GM18499 (cell line): ENCODE data around the gene TRABD.

ENCODE experiments used
- ATAC-seq: cut with Tn5 transposase; IDR thresholded peaks from one replicate; pipeline ENCODE4 v1.9.1; 2021; ENCODE audit warnings: moderate number of reproducible peaks; ENCODE audit not compliant: insufficient read depth, unreplicated experiment

Gene TRABD

DNA sequence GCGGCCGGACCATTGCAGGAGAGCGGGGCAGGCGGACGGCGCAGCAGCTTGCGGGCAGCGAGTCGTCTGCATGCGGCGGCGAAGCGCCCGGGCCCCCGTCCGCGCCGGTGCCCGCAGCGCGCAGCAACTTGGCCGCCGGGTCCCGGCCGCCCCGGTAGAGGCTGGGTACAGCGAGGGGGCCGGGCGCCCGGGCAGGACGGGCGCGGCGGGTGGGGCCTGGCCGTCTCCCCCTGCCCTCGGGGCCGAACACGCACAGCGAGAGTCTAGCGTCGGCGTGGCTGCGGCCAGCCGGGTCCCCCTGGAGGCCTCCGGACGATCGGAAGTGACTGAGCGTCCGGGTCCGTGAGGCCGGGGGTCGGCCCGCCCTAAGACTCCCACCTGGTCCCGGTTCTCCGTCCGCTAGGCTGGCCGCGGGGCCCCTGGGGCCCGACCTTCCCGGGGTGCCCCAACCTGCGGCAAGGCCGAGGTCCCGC lies 775 bp upstream of the TRABD start:
- no peak for ATAC-seq

DNA sequence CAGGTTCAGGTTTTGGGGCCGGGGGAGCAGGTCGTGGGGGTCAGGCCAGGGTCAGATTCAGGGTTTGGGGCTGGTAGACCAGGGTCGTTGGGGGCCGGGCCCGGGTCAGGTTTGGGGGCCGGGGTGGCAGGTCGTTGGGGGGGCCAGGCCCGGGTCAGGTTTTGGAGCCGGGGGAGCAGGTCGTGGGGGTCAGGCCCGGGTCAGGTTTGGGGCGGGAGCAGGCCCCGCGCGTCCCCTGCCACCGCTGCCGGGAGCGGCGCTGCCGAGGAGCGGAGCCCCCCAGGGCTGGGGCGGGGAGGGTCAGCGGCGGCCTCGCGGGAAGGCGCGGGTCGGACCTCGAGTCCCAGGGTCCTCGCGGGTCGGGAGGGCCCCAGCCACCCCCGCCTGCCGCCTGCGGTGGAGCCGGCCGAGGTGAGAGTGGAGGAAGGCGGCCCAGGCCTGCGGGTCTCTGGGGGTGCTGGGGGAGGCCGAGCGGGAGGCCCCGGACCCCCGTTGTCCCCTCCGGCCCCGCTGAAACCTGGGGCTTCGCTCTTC lies 535 bp downstream of the TRABD start:
- no peak for ATAC-seq

DNA sequence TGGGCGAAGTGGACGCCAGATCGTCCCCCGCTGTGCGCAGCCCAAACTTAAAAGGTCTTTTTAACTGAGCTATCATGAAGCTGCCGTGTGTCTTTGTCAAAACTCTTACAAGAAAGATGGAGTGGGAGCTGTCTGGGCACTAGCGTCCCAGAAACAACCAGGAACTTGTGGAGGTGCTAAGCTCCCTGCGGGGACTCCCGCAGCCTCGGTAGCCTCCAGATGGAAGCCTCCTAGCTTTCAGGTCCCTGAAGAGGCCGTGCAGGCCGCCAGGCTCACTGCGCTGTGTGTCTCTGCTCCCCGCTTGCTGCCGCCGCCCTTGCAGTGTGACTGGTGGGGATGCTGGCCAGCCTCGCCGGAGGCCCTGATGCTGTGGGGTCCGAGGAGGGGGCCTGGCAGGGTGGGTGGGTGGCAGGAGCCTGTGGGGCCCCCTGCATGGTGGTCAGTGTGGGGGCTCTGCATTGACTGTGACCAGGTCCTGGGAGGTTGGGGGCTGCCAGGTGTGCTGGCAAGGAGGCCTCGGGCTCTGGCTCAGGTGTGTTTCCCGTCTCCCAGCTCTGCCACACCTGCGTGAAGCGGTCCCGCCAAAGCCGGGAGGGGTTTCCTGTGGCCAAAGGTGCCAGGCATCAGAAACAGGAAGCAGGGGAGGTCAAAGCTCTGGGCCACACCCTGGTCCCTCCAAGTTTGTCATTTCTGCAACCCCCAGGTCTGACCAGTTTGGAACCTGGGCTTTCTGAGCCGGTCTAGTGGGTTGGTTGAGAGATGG lies 1.2 kb downstream of the TRABD start:
- ATAC-seq = no peak

DNA sequence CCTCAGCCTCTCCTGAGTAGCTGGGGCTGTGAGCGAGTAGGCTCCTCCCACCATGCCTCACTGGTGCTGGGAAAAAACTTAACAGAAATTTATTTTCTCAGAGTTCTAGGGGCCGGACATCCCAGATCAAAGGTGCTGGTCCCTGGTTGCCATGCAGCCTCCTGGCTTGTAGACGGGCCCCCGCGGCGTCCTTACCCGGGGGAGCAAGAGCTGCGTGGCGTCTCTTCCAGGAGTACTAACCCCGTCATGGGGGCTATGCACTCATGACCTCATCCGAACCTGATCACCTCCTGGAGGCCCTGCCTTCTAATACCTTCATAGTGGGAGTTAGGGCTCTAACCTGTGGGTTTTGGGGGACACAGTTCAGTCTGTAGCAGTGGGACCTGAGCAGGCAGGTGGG lies 2.6 kb downstream of the TRABD start:
- ATAC-seq = no peak

DNA sequence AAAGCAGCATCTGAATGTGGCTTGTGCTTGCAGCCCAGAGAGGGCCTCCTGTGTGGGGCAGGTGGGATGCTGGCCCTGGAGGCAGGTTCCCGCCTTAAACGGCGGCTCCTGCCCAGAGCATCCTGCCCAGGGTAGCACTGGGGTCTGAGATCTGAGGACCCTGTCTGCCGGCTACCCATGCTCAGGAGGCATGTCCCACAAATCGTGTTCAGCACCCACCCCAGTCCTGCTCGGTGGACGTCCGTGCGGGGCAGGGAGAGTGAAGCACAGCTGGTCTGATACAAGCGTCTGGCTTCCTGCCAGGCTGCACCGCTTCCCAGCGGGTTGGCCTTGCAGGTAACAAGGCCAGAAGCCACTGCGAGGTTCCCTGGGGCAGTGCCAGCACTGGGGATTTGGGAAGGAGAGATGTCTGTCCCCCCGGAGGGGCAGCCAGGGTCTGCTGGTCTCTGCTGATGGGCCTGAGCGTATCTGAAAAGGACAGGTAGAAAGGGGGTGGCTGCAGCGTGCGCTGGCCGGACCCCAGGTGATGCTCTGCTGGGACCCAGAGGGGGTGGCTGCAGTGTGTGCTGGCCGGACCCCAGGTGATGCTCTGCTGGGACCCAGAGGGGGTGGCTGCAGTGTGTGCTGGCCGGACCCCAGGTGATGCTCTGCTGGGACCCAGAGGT lies 3.6 kb downstream of the TRABD start:
- no peak for ATAC-seq

DNA sequence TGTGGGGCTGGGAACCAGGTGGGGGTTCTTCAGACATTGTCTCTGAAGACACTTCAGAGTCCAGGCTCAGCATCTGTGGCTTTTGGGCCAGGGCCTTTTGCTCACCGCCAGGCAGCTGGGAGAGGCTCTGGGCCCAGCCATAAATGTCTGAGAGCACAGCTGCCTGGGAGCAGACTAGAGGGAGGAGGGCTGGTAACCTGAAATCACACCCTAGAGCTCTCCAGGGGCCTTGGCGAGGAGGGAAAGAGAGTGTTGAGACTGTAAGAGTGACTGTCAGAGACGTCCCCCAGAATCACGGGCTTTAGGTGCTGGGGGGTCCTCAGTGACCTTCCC lies 4.1 kb downstream of the TRABD start:
- no peak for ATAC-seq

DNA sequence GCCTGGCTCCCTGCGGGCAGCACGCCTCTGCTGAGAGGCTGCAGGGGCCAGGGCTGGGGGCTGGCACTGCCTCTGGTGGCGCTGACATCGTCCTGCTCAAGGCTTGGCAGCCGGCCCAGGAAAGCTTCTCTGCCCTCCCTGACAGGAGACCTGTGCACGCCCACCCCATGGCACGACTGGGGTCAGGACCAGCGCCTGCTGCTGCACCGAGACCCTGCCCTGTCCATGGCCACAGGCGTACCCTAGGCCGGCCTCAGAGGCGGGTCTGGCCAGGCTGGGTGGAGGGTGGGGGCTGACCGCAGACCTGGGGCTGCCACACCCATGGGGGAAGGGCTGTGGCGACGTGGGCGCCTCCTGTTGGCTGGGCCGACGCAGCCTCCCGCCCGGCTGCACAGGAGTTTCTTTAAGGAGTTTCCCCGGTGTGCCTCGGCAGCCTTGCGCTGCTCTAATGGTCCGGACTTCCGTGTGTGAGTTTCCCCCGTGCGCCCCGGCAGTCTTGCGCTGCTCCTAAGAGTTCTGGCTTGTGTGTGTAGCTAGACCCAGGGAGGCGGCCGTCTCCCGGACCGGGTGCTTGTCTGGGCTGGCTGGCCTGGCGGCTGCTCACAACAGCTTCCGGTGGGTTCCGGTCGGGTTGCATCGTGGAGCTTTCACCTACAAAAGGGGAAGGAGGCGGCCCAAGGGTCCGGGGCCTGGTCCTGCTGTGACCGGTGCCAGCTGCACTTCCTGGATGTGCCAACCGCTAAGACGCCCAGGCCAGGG lies 4.6 kb downstream of the TRABD start:
- no peak for ATAC-seq

DNA sequence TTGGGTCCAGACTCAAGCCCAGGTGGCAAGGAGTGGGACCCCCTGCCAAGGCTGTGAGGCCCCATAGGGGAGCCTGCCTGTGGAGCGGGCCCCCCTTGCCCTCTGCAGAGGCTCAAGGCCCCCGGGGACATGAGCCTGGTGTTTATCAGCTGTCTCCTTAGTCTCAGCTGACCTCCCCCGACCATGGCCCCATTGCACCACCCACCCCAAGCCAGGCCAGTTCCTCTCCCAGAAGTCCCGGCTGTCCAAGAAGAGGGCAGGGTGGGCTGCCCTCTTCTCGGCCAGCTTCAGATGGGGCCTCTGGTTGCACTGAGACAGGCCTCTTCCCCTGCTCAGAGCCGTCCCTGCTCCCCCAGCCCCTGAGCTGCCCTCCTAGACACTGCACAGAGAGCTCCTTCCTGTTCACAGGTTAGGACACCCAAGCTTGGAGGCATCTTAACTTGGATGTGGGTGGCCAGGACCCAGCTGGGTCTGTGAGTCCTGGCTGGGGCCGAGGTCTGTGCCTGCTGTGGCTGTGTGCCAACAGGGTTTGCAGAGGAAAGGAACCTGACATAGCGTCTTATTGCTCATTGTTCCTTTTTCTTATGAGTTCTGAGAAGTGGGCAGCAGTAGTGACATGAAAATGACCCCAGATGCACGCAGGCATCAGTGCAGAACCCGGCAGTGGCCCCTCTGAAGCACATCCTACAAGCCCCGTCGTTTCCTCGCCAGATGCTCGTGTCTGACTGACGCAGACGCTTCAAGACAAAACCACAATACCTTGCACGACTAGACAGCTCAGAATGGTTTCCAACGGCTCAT lies 5.4 kb downstream of the TRABD start:
- no peak for ATAC-seq

DNA sequence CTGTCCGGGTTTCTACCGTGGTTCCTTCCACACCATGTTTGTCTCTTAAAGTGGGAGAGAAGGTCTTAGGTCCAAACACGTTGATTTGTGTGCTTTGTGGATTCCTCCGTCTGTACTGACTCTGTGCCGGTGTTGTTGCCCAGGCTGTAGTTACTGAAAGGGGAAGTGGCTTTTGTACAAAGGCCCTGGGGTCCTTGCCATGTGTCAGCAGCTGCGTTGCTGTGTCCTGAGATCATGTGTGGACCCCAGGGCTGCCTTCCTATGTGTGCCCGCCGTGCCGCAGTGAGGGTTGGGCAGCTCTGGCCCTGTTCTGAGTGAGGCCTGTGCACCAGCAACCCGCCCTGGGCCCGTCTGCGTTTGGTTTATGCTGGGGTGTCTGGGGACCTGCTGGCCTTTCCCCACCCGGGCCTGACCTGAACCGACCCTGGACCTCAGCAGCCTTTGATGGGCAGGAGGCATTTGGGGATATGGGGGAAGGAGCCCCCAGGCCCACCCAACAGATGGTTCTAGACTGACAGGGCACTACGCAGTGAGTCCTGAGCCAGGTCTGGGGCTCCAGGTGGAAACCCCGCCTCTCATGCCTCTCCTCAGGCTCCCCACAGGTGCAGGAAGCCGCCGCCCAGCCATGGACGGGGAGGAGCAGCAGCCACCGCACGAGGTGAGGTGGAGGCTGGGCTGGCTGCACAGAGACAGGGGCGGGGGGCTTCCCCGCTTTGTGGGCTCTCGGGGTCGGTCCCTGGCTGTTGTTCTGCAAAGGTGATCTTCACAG lies 6.9 kb downstream of the TRABD start:
- ATAC-seq = no peak

DNA sequence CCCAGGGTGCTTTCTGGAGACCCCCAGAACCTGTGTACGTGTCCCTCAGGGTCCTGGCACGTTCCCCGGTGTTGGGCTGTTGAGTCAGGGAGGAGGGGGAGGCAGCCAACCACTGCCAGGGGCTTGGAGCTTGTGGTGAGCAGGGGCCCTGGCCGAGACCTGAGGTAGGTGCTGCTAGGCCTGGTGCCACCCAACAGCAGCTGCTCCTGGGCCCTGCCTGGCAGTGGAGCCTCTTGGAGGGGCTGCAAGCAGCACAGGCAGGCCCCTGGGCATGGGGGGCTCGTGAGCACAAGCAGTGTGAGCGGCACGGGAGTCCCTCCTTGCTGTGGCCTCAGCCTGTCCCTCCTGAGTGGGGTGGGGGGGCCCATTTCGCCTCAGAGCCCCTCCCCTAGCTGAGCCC lies 7.9 kb downstream of the TRABD start:
- no peak for ATAC-seq

DNA sequence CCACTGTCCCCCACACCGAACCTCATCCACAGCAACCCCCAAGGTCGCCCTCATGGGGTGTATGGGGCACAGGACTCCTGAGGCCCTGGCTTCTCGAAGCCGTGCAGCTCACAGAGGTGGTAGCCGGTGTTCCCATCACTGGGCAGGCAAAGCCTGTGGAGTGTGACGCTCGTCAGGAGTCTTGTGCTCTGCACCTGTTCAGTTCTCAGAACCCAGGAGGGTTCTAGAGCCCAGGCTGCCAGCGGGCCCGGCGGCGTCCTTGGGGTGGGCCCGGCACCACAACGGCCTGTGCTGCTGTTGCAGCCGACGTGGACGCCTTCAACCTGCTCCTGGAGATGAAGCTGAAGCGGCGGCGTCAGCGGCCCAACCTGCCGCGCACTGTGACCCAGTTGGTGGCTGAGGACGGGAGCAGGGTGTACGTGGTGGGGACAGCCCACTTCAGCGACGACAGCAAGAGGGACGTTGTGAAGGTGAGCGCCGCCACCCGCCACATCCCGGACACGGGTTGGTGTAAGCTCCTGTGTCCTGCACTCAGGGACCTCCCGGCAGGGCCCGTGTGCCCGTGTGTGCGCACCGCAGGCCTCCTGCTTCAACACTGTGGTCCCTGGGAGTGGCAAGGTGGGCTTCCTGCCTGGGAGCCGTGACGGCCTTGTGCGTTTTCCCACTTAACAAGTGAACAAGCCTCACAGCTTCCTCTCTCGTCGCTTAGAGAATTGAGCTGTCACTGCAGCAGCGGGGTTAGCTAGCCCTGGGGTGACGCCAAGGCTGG lies 8.5 kb downstream of the TRABD start:
- ATAC-seq = no peak

DNA sequence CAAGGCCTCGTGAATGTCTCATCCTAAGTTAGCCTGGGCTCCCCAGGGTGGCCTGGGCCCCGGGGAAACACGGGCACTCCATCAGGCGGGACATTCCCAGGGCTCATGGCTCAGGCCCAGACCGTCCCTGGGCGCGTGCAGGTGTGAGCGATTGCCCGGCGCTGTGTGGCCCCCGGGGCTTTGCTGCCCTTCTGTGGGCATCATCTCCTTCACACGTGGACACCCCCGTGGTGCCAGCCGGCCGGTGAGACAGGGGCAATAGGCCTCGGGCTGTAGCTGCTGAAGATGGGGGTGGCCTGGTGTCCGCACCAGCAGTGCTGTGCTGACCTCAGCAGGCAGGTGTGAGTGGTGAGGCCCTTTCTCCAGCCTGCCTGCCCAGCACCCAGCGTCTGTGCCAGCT lies 10.5 kb downstream of the TRABD start:
- ATAC-seq = no peak

DNA sequence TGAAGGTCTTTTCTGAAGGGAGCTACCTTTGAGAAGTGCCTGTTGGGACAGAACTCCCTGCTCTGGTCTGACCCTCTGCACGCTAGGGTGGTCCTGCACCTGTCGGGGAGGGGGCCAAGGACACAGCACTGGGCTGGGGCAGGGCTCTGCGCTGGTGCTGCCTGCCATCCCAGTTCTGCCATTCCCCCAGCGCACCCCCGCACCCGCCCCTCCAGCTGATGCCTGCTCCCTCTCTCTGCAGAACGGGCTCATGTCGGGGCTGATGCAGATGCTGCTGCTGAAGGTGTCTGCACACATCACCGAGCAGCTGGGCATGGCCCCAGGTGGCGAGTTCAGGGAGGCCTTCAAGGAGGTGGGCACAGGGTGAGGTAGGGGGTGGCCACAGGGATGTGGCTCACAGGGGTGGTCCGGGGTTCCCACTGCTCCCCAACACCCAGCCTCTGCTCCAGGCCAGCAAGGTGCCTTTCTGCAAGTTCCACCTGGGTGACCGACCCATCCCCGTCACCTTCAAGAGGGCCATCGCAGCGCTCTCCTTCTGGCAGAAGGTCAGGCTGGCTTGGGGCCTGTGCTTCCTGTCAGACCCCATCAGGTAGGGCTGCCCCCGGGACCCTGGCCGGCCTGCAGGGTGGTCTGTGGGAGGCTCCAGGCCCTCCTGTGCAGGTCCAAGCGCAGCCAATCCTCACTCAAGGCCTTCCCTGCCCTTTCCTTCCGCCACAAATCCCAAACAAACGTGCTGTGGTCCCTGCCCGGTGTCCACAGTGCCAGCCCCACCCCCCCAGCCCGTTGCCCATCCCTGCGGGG lies 11.5 kb downstream of the TRABD start:
- no peak for ATAC-seq

DNA sequence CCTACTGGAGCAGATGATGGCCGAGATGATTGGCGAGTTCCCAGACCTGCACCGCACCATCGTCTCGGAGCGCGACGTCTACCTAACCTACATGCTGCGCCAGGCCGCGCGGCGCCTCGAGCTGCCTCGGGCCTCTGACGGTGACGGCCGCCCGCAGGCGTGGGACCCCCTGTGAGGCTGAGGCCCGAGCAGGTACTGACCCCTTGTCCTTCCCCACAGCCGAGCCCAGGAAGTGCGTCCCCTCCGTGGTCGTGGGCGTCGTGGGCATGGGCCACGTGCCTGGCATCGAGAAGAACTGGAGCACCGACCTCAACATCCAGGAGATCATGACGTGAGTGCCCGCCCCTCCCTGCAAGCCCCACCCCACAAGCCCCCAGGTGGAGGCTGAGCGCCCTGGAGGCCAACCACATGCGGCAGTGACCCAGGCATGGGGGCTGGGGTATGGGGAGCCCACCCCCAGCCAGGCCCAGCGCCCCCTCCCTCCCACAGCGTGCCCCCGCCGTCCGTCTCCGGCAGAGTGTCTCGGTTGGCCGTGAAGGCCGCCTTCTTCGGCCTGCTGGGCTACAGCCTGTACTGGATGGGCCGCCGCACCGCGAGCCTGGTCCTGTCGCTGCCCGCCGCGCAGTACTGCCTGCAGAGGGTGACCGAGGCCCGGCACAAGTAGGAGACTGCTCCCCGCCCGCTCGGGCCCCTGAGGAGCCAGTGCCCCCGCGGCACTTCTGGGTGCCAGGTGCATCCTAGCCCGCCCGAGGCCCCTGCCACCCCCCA lies 12.3 kb downstream of the TRABD start:
- ATAC-seq = no peak

DNA sequence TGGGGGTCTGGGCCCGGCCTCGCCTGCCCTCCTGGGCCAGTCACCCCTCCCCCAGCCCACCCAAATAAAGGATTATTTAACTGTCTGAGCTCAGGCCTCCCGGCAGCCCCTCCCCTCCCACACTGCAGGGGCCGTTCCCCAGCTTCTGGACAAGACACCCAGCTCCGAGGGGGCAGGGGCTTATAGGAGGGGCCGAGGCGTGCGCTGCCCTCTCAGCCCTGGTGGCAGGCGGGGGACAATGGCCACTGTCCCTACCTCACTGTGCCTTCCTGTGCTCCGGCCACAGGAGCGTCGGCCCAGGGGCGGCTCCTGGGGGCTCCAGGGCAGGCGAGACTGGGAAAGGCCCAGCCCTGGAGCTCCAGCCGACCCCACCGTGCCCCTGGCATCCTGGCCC lies 12.9 kb downstream of the TRABD start:
- ATAC-seq = no peak

DNA sequence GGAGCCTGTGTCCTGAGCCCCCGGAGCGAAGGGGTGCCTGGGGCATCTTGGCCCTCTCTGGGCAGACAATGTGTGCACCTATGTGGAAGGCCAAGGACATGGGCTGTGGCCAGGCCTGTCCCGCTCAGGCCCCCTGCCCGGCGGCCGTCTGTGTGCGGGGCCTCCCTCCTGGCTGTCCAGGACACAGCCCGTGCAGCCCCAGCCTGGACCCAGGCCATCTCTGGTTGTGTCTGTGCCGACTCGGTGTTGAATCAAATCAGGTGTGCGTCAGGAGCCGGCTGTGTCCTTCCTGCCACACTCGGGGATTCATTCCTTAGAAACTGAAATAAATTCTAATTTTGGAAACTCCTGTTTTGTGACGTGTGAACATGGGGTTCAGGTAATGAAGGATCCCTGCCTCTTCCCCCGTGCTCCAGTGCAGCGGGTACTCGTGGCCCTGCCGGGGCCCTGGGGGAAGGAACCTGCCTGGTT lies 13.6 kb downstream of the TRABD start:
- no peak for ATAC-seq

DNA sequence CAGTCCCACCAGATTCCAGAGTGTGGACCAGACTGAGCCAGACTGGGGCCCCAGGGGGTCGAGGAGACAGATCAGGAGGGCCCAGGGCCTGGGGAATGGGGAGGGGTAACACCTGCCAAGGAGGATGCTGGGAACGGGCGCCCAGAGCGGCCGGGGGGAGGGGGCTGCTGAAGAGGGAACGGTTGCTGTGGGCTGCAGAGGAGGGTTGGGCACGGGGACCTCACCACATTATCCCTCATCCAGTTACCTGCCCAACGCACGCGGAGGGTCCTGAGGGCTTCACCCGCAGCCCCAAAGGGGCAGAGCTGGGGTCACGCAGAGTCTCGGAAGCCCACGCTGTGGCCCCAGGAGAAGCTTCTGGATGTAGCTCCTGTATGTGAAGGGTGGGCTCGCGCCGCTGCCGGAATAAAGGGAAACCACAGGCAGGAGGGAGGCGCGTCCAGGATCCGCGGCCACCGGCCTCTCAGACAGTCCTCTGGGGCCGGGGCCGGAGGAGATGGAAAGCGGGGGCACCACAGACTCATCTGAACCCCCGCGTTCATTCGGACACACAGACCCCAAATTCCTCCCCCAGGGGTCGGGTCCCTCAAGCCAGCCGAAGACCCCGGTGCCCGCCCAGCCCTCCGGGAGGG lies 14.2 kb downstream of the TRABD start:
- ATAC-seq = no peak
